NCI-H1436 treated with DMSO at 0.1 percent for 48 hours (cell line): ENCODE data around the gene LRRC43.

ENCODE experiments used
- DNase-seq: peaks from one replicate; lab custom pipeline; 2025; lab: John Stamatoyannopoulos, UW

Gene LRRC43

GRCh38 chr12:122182887-122183587 lies at the start of gene LRRC43:
TSS of gene LRRC43 (plus strand) at chr12:122183123. CDS start at chr12:122183145, 22 bp downstream.
- no peak for DNase-seq

DNA sequence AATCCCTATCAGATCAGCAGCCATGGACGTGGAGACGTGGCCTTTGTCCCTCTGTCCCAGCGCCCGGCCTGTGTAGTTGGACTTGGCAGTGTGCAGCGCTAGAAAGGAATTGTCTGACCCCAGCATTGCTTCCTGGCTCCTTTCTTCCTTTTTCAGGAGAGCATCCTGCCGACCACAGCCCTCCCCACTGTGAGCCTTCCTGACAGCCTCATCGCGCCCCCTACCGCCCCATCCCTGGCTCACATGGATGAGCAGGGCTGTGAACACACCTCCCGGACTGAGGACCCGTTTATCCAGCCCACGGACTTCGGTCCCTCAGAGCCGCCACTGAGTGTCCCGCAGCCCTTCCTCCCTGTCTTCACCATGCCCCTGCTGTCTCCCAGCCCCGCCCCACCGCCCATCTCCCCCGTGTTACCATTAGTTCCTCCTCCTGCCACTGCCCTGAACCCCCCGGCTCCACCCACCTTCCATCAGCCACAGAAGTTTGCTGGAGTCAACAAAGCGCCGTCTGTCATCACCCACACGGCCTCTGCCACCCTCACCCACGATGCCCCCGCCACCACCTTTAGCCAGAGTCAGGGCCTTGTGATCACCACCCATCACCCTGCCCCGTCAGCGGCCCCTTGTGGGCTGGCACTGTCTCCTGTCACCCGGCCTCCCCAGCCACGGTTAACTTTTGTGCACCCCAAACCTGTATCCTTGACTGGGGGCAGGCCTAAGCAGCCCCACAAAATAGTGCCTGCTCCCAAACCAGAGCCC lies 49.6 kb upstream of the LRRC43 start:
- DNase-seq, result no peak

DNA sequence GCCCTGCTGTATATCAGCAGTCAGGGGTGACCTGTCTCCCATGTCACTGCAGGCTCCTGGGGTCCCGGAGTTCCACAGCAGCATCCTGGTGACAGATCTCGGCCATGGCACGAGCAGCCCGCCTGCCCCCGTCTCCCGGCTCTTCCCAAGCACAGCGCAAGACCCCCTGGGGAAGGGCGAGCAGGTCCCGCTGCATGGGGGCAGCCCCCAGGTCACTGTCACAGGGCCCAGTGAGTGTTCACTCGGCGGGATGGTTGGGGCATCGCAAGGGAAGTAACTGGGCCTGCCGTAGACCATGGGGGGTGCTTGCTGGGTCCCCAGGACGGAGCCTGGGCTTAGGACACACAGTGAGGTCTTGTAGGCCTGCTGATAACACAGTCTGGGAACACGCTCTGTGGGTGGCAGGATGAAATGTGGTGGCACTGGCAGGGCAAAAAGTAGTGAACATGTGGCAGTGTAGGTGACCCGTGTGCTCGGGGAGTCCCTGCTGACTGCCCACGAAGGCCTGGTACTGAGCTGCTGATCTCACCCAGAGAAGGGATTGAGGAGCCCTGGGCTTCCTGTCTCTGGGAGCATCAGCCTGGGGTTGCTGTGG lies 47.4 kb upstream of the LRRC43 start:
- no peak for DNase-seq

- DNase-seq, result no peak
Observed at GRCh38 chr12:122137229-122137628, 45.7 kb upstream of the LRRC43 start.

DNA sequence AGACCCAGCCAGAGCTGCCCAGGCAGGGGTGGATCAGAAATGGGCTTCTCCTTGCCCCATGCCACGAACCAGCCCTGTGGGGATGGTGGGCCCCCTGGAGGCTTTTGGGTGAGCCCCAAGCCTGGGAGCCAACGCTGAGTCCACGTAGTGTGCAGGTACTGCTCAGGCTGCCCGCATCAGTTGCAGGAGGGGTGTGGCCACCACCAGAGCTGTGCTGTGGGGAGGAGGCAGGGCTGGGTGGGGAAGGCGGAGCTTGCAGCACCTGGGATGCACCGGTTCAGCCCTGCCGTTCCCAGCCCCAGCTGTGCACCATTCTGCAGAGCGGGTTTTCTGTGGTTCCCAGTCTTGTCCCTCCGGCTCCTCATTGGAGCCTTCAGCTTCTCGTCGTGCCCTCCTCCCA lies 45.2 kb upstream of the LRRC43 start:
- DNase-seq, result no peak

DNA sequence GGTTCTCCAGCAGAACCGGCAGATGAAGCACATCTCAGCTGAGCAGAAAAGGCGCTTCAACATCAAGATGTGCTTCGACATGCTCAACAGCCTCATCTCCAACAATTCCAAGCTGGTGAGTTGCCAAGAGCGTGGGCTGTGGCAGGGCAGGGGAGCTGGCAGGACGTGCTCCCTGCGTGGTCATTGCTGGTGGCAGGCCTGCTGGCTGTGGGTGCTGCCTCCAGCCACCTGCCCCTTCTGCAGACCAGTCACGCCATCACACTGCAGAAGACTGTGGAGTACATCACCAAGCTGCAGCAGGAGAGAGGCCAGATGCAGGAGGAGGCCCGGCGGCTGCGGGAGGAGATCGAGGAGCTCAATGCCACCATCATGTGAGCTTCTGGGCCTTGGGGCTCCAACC lies 44.7 kb upstream of the LRRC43 start:
- no peak for DNase-seq

GRCh38 chr12:122138616-122139015 lies 44.3 kb upstream of the LRRC43 start:
- DNase-seq, result no peak

- no peak for DNase-seq
Observed at GRCh38 chr12:122139266-122139665, 43.7 kb upstream of the LRRC43 start.

- DNase-seq, result no peak
Observed at GRCh38 chr12:122139941-122140340, 43.0 kb upstream of the LRRC43 start.

GRCh38 chr12:122140467-122141257 lies 42.3 kb upstream of the LRRC43 start:
- no peak for DNase-seq

DNA sequence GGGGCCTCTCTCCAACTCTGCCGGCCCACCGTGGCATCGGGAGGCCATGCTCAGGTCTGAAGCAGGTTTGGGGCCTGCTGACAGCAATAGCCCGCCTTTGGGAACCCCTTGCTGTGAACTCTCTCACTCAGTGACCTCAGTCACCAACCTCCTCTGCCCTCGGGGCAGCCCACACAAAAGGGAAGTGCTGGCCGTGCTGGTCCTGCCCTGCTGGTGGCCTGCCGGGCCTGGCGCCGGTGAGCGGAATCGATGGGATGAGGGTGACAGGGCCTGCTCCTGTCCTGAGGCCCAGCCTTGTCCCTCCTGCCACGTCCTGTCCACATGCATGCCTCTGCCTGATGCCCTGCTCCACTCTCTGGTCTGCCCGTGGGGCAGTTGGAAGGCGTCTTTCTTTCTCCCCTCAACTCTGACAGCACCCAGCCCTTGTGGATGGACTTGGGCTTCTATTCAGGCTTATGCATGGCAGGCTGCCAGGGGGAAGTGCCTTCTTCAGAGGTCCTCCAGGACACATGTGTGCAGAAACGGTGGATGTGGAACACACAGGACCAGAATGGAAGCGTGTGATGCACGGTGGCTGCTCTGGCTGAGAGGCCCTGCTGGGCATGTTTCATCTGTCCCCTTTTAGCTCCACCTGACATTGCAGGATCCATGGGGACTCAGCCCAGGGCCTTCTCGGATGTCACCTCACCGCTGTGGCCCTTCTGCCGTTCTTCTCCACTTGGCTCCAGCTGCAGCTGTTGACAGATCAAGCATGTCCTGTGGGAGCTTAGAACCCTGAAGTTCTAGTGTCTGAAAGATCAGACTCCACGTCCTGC lies 40.8 kb upstream of the LRRC43 start:
- DNase-seq, result no peak

DNA sequence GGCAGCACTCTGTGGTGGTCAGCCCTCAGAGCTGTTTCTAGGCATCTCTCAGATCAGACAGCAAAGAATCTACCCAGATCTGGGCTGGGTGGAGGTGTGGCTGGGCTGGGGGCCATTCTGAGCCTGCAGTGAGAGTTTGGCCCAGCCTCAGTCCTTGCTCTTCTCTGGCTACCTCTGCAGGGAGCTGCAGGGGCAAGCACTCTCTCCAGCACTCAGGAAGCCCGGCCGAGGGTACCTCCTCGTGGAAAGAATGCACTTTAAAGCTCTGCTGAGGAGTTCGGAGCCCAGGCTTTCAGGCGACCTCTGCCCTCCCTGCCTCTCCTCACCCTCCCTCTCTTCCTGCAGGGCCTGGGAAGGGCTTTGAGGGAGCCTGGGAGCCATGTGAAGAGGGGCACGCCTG lies 40.1 kb upstream of the LRRC43 start:
- no peak for DNase-seq

GRCh38 chr12:122144885-122145284 lies 38.0 kb upstream of the LRRC43 start:
- no peak for DNase-seq

DNA sequence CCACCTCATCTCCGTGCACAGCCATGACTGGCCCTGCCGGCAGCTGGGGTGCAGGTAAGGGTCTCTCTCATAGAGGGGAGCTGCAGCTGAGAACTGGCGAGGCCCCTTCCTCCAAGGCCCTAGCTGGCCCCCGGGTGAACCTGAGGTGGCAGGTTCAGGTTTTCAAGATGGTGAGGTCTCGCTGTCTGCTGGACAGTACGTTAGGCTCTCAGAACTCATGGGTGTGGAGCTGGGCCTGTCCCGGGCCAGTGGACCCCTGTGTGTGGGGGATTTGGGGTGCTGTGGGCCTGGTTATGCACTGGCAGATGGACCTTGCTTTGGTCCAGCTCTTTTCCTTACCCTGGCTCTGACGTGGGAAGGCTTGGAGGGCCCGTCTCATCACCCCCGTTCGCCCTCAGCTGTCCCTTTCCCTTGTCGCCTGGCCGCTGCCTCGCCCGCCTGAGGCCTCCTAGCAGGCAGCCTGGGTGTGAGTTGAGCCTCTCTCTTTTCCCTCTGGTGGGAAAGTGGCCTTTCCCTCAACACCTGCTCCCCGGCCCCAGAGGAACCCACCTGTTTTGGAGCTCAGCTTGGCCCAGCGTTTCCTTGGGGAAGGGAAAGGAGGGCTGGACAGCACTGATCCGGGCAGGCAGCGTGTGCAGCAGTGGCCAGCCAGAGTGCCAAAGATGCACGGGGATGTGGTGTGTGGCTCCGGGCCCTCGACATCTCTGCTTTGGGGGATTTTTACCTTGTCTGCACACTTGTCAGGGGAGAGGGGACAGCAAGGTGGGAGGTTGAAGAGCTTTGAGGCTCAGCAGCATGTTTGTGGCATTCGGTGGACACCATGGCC lies 37.2 kb upstream of the LRRC43 start:
- DNase-seq, result no peak

GRCh38 chr12:122147514-122148290 lies 35.2 kb upstream of the LRRC43 start:
- DNase-seq, result no peak

- DNase-seq, result no peak
Observed at GRCh38 chr12:122148657-122149056, 34.3 kb upstream of the LRRC43 start.

- DNase-seq, result no peak
Observed at GRCh38 chr12:122150127-122150681, 32.7 kb upstream of the LRRC43 start.

GRCh38 chr12:122152754-122153153 lies 30.2 kb upstream of the LRRC43 start:
- no peak for DNase-seq

DNA sequence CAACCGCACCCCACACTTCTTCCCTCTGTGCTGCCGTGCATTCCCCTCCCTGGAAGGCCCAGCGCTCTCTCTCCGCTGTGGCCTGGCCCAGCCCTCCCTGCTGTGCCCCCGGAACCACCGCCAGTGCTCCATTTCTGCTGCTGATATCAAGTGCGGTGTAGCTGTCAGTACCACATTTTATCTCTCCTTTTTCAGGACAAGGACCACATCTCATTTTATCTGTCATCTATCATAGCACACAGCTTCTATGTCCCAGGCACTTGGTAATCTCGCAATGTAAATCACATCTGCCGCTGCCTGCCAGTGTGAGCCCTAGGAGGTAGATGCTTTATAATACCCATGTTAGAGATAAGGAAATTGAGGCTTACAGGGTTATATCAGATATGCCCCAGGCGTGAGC lies 27.2 kb upstream of the LRRC43 start:
- no peak for DNase-seq
